Keratinocyte (primary cell): ENCODE data around the gene TIMM8A. TPM values are rescaled to one million over a fixed set of nuclear protein-coding genes. Genes with fewer than 3 reads are reported as not detected.

Experiments
- DNase-seq: peaks from one replicate; pipeline ENCODE4 v3.0.0-alpha.2; 2011; ENCODE audit warnings: low read depth, missing footprints, low spot score
- FAIRE-seq: peaks from 2 replicates; lab custom pipeline; 2011; peaks lifted over from hg19 to GRCh38; lab: Jason Lieb, UNC
- H2AFZ ChIP-seq: 2 replicates; pipeline ENCODE4 v1.6.0; 2012; ENCODE audit warnings: low read length, control low read depth, inconsistent platforms; ENCODE audit not compliant: control insufficient read depth
- H3K27ac ChIP-seq: 2 replicates; pipeline ENCODE4 v1.5.1; 2011; ENCODE audit warnings: low read length; ENCODE audit not compliant: control insufficient read depth, insufficient read depth
- H3K27me3 ChIP-seq: 3 replicates; pipeline ENCODE4 v1.6.0; 2011; ENCODE audit warnings: low read length; ENCODE audit not compliant: control insufficient read depth, insufficient read depth; ENCODE audit errors: extremely low read depth
- H3K36me3 ChIP-seq, 2 experiments: 2 replicates in 1 of 2; 3 replicates in 1 of 2; pipeline ENCODE4 v1.5.1; 2011; ENCODE audit warnings: low read length in 2 of 2, mild to moderate bottlenecking in 1 of 2; ENCODE audit not compliant: control insufficient read depth in 2 of 2, insufficient read depth in 2 of 2; ENCODE audit errors: extremely low read depth in 1 of 2
- H3K4me1 ChIP-seq: 3 replicates; pipeline ENCODE4 v1.5.1; 2011; ENCODE audit warnings: low read length; ENCODE audit not compliant: control insufficient read depth, insufficient read depth; ENCODE audit errors: extremely low read depth
- H3K4me2 ChIP-seq: 3 replicates; pipeline ENCODE4 v1.6.0; 2011; ENCODE audit warnings: low read depth, low read length; ENCODE audit not compliant: control insufficient read depth, insufficient read depth; ENCODE audit errors: extremely low read depth
- H3K4me3 ChIP-seq, 3 experiments: fragments of 200-600 bp in 1 of 3; sonication (generic) in 1 of 3; 2 replicates in 2 of 3; 3 replicates in 1 of 3; pipeline ENCODE4 v1.5.1; 2011 to 2016; ENCODE audit warnings: low read length in 3 of 3, mild to moderate bottlenecking in 3 of 3, control low read depth in 2 of 3, inconsistent platforms in 1 of 3, low read depth in 1 of 3, mixed read lengths in 1 of 3, mixed run types in 1 of 3, moderate library complexity in 1 of 3; ENCODE audit not compliant: control insufficient read depth in 2 of 3, insufficient read depth in 2 of 3; ENCODE audit errors: extremely low read depth in 1 of 3
- H3K79me2 ChIP-seq: 2 replicates; pipeline ENCODE4 v1.6.0; 2012; ENCODE audit warnings: low read length; ENCODE audit not compliant: control insufficient read depth, insufficient read depth
- H3K9ac ChIP-seq: 3 replicates; pipeline ENCODE4 v1.6.0; 2011; ENCODE audit warnings: low read length; ENCODE audit not compliant: control insufficient read depth, insufficient read depth; ENCODE audit errors: extremely low read depth
- H3K9me1 ChIP-seq: 3 replicates; pipeline ENCODE4 v1.6.0; 2011; ENCODE audit warnings: low read length; ENCODE audit not compliant: control insufficient read depth, insufficient read depth; ENCODE audit errors: extremely low read depth
- H3K9me3 ChIP-seq: 2 replicates; pipeline ENCODE4 v1.5.1; 2012; ENCODE audit warnings: low read depth, low read length; ENCODE audit not compliant: control insufficient read depth
- H4K20me1 ChIP-seq: 3 replicates; pipeline ENCODE4 v1.6.0; 2011; ENCODE audit warnings: low read length; ENCODE audit not compliant: control insufficient read depth, insufficient read depth; ENCODE audit errors: extremely low read depth
- EZH2 ChIP-seq: IDR thresholded peaks from one replicate; pipeline ENCODE4 v1.6.1; 2012; ENCODE audit warnings: inconsistent platforms, mild to moderate bottlenecking, low read length, moderate library complexity
- dilution Hi-C: fragments of 300-500 bp; cut with MboI; formaldehyde crosslinking; loops from one replicate; pipeline ENCODE4 v1.7.0; 2020; ENCODE audit warnings: low sequenced_read_pairs; ENCODE audit not compliant: extremely low pct_ligation_motif_present
- polyA plus RNA-seq, 5 experiments: library from polyadenylated mRNA; depleted of rRNA in 3 of 5; stranded (reverse) in 3 of 5; stranded (forward) in 1 of 5; unstranded in 1 of 5; fragments of >200 nt; gene quantifications; 1 replicate in 1 of 5; 2 replicates in 3 of 5; 3 replicates in 1 of 5; pipeline versions ENCODE4 v1.2.1 to v1.2.3, GENCODE V29; 2011 to 2012; ENCODE audit warnings: missing spikeins in 2 of 5, low read depth in 1 of 5, low replicate concordance in 1 of 5
- TF ChIP-seq, protein P1 (sequence below), 3 experiments: IDR thresholded peaks in 1 of 3; conservative IDR thresholded peaks in 1 of 3; optimal IDR thresholded peaks in 1 of 3; 2 replicates in 2 of 3; 3 replicates in 1 of 3; pipeline versions ENCODE3 to v1.5.1; 2011; ENCODE audit warnings: low read length in 3 of 3, mild to moderate bottlenecking in 3 of 3, moderate library complexity in 2 of 3, control low read depth in 1 of 3, inconsistent platforms in 1 of 3; ENCODE audit not compliant: insufficient read depth in 2 of 3; ENCODE audit errors: extremely low read depth in 1 of 3

TIMM8A gene
- polyA plus RNA-seq, 1 donor (not counting 4 experiments of a cell fraction or from before 2014, with no cell fraction given), result 17.0 TPM

- Histone ChIP-seq H2AFZ (peak within 1 kb of the TSS; percentile 68), H3K27me3 (no peaks in the 10 kb centered on the region), H3K4me3 (peak within 1 kb of the TSS; percentile 56 to 79 (median 70)), H3K9me3 (no peaks in the 10 kb centered on the region), H3K9ac (peak within 1 kb of the TSS; percentile 88), H3K9me1 (no peaks in the 10 kb centered on the region), H3K27ac (peak within 1 kb of the TSS; percentile 86), H3K36me3 (peaks cover 1 to 8% of the 10 kb centered on the region in 2 experiments), H4K20me1 (no peaks in the 10 kb centered on the region), H3K4me2 (peak within 1 kb of the TSS; percentile 79), H3K4me1 (peaks cover 6% of the 10 kb centered on the region), H3K79me2 (peaks cover 16% of the 10 kb centered on the region)
- DNase-seq (peak; percentile 67), FAIRE-seq (no peak)
- TF ChIP-seq, protein P1, sequence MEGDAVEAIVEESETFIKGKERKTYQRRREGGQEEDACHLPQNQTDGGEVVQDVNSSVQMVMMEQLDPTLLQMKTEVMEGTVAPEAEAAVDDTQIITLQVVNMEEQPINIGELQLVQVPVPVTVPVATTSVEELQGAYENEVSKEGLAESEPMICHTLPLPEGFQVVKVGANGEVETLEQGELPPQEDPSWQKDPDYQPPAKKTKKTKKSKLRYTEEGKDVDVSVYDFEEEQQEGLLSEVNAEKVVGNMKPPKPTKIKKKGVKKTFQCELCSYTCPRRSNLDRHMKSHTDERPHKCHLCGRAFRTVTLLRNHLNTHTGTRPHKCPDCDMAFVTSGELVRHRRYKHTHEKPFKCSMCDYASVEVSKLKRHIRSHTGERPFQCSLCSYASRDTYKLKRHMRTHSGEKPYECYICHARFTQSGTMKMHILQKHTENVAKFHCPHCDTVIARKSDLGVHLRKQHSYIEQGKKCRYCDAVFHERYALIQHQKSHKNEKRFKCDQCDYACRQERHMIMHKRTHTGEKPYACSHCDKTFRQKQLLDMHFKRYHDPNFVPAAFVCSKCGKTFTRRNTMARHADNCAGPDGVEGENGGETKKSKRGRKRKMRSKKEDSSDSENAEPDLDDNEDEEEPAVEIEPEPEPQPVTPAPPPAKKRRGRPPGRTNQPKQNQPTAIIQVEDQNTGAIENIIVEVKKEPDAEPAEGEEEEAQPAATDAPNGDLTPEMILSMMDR (optimal IDR thresholded peaks at IDR 0.05 in 1 of 3, IDR thresholded peaks at IDR 0.05 in 1 of 3, conservative IDR thresholded peaks at IDR 0.05 in 1 of 3; ENCODE audit: extremely low read depth in 1 of 3, insufficient read depth in 2 of 3, low read length in 3 of 3), result peak; percentile 65 to 73 (median 66)
- TF ChIP-seq EZH2, result no peak
- dilution Hi-C loops, result no loop called here
Observed at GRCh38 chrX:101390664-101391525, 42.4 kb upstream of the TIMM8A start, which contains the start of gene RPL36A. Gene RPL36A (plus strand): TSS chrX:101391011. CDS start chrX:101391044, 33 bp downstream.

GRCh38 chrX:101388604-101389003 is 40.1 kb upstream of the TIMM8A start:
- no peak for TF ChIP-seq EZH2
- TF ChIP-seq, protein P1 (optimal IDR thresholded peaks at IDR 0.05 in 1 of 3, IDR thresholded peaks at IDR 0.05 in 1 of 3, conservative IDR thresholded peaks at IDR 0.05 in 1 of 3; ENCODE audit: extremely low read depth in 1 of 3, insufficient read depth in 2 of 3, low read length in 3 of 3), result no peak
- dilution Hi-C loops, result no loop called here
- no peak overlapping the region for H3K4me3 ChIP-seq

More at GRCh38 chrX:101388604-101389003, 40.1 kb upstream of the TIMM8A start:
- peaks cover 16% of the 10 kb centered on the region for H3K79me2 ChIP-seq
- H3K9me3 ChIP-seq, result no peaks in the 10 kb centered on the region
- H3K9me1 ChIP-seq, result no peaks in the 10 kb centered on the region
- FAIRE-seq, result no peak
- H3K27me3 ChIP-seq, result no peaks in the 10 kb centered on the region
- peaks cover 1 to 8% of the 10 kb centered on the region in 2 experiments for H3K36me3 ChIP-seq
- no peak overlapping the region for H3K9ac ChIP-seq
- DNase-seq, result no peak
- H3K27ac ChIP-seq, result no peak overlapping the region
- peaks cover 6% of the 10 kb centered on the region for H3K4me1 ChIP-seq
- H2AFZ ChIP-seq, result no peak overlapping the region
- H3K4me2 ChIP-seq, result no peak overlapping the region
- no peaks in the 10 kb centered on the region for H4K20me1 ChIP-seq
